Suprapubic skin (tissue), 4 donors: ENCODE results near the gene CD244. TPM values are rescaled to one million over a fixed set of nuclear protein-coding genes. Genes with fewer than 3 reads are reported as not detected.

Source experiments
- DNase-seq, 2 donors: peaks; one replicate each; pipeline ENCODE4 v3.0.0-alpha.2; 2019; ENCODE audit warnings: low spot score in 2 of 2
- H3K27ac ChIP-seq: fragments of 200-600 bp; sonication (generic); one replicate; pipeline ENCODE4 v1.5.1; 2019
- H3K27me3 ChIP-seq: fragments of 200-600 bp; sonication (generic); one replicate; pipeline ENCODE4 v1.5.1; 2019
- H3K36me3 ChIP-seq: fragments of 200-600 bp; sonication (generic); one replicate; pipeline ENCODE4 v1.5.1; 2019
- H3K4me1 ChIP-seq: fragments of 200-600 bp; sonication (generic); one replicate; pipeline ENCODE4 v1.5.1; 2019
- H3K4me3 ChIP-seq: fragments of 200-600 bp; sonication (generic); one replicate; pipeline ENCODE4 v1.5.1; 2019; ENCODE audit warnings: mild to moderate bottlenecking
- H3K9me3 ChIP-seq: fragments of 200-600 bp; sonication (generic); one replicate; pipeline ENCODE4 v1.5.1; 2019
- EP300 ChIP-seq: sonication (generic); formaldehyde crosslinking; IDR thresholded peaks from one replicate; pipeline ENCODE4 v1.6.1; 2017; ENCODE audit warnings: antibody characterized with exemption
- POLR2A ChIP-seq, 2 donors: fragments of 450-650 bp; IDR thresholded peaks; one replicate each; pipeline ENCODE4 v1.6.1; 2017; ENCODE audit warnings: antibody characterized with exemption in 2 of 2, mild to moderate bottlenecking in 2 of 2, moderate library complexity in 2 of 2
- POLR2AphosphoS5 ChIP-seq, 3 donors: sonication (generic); formaldehyde crosslinking; IDR thresholded peaks; one replicate each; pipeline ENCODE4 v1.6.1; 2017; ENCODE audit warnings: antibody characterized with exemption in 3 of 3
- WGBS: methylation state at CpG from one replicate; pipeline ENCODE4 v1.1.5; 2018; 5-methylcytosine and 5-hydroxymethylcytosine counted together
- total RNA-seq, 4 donors: library from RNA; depleted of rRNA; stranded (reverse); fragments of >200 nt; gene quantifications; one replicate each; pipeline ENCODE4 v1.1.0, GENCODE V29; 2016
- TF ChIP-seq, protein P1 (sequence below), 2 donors: fragments of 200-600 bp in 1 of 2; fragments of 450-650 bp in 1 of 2; sonication (generic) in 1 of 2; IDR thresholded peaks; one replicate each; pipeline ENCODE4 v1.5.1; 2016 to 2019; ENCODE audit warnings: antibody characterized with exemption in 2 of 2, mild to moderate bottlenecking in 1 of 2, moderate library complexity in 1 of 2

Gene CD244
- total RNA-seq, 4 donors from 2014 or later: 0.49 to 0.68 TPM; not detected in 2

DNA sequence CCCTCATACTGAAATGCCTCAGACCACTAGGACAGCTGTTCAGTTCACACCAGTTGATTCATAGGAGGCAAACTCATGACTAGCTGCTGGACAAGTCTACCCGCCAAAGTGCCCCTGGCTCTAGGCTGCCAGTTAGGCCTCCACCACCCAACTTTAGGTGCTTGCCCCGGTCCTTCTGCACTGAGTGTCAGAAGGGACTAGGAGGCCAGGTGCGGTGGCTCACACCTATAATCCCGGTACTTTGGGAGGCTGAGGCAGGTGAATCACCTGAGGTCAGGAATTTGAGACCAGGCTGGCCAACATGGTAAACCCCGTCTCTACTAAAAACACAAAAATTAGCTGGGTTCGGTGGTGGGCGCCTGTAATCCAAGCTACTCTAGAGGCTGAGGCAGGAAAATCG, 47.8 kb downstream of the CD244 start:
- no peak for DNase-seq
- 93% methylated on average over 8 of the region's 8 CpGs for WGBS
- H3K4me3 ChIP-seq: no peak overlapping the region
- no peaks in the 10 kb centered on the region for H3K36me3 ChIP-seq
- no peaks in the 10 kb centered on the region for H3K4me1 ChIP-seq
- TF ChIP-seq EP300: no peak
- no peak for TF ChIP-seq POLR2AphosphoS5 (IDR thresholded peaks at IDR 0.05)
- TF ChIP-seq, protein P1, sequence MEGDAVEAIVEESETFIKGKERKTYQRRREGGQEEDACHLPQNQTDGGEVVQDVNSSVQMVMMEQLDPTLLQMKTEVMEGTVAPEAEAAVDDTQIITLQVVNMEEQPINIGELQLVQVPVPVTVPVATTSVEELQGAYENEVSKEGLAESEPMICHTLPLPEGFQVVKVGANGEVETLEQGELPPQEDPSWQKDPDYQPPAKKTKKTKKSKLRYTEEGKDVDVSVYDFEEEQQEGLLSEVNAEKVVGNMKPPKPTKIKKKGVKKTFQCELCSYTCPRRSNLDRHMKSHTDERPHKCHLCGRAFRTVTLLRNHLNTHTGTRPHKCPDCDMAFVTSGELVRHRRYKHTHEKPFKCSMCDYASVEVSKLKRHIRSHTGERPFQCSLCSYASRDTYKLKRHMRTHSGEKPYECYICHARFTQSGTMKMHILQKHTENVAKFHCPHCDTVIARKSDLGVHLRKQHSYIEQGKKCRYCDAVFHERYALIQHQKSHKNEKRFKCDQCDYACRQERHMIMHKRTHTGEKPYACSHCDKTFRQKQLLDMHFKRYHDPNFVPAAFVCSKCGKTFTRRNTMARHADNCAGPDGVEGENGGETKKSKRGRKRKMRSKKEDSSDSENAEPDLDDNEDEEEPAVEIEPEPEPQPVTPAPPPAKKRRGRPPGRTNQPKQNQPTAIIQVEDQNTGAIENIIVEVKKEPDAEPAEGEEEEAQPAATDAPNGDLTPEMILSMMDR (IDR thresholded peaks at IDR 0.05): no peak
- TF ChIP-seq POLR2A (IDR thresholded peaks at IDR 0.05): no peak
- no peaks in the 10 kb centered on the region for H3K9me3 ChIP-seq
- no peak overlapping the region for H3K27ac ChIP-seq
- no peaks in the 10 kb centered on the region for H3K27me3 ChIP-seq

DNA sequence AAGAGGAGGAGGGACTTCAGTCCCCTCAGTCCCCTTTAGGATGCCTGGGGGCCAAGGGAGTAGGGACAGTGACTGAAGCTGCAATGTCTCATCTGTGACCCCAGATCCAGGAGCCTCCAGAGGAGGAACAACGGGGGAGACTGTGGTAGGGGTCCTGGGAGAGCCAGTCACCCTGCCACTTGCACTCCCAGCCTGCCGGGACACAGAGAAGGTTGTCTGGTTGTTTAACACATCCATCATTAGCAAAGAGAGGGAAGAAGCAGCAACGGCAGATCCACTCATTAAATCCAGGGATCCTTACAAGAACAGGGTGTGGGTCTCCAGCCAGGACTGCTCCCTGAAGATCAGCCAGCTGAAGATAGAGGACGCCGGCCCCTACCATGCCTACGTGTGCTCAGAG, 48.4 kb downstream of the CD244 start:
- no peaks in the 10 kb centered on the region for H3K27me3 ChIP-seq
- H3K4me1 ChIP-seq: no peaks in the 10 kb centered on the region
- no peak overlapping the region for H3K4me3 ChIP-seq
- H3K9me3 ChIP-seq: no peaks in the 10 kb centered on the region
- 90% methylated on average over 6 of the region's 6 CpGs for WGBS
- no peaks in the 10 kb centered on the region for H3K36me3 ChIP-seq
- H3K27ac ChIP-seq: no peak overlapping the region
- no peak for DNase-seq
- TF ChIP-seq EP300 (no peak), POLR2A (IDR thresholded peaks at IDR 0.05) (no peak), POLR2AphosphoS5 (IDR thresholded peaks at IDR 0.05) (no peak)
- TF ChIP-seq, protein P1 (IDR thresholded peaks at IDR 0.05): no peak

DNA sequence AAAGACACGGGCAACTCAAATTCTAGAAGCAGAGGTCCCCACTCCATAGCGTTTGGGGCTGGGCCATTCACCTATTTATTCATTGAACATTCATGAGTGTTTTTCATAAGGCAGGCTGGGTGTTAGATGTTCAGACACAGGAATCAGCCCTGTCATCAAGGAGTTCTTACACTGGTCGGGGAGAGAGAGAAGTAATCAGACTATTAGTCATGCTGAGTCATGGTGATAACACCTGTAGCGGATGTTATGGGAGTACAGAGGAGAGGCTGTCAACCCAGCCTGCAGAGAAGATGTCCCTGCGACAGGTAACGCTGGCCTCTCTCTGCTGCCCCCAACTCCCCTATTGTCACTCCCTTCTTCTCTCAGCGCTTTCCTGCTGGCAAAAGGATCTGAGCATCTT, 49.5 kb downstream of the CD244 start:
- H3K4me1 ChIP-seq: no peaks in the 10 kb centered on the region
- TF ChIP-seq EP300: no peak
- no peak for TF ChIP-seq POLR2A (IDR thresholded peaks at IDR 0.05)
- no peak for TF ChIP-seq POLR2AphosphoS5 (IDR thresholded peaks at IDR 0.05)
- TF ChIP-seq, protein P1 (IDR thresholded peaks at IDR 0.05): no peak
- no peak overlapping the region for H3K4me3 ChIP-seq
- H3K9me3 ChIP-seq: no peaks in the 10 kb centered on the region
- H3K27ac ChIP-seq: no peak overlapping the region
- 71% methylated on average over 7 of the region's 7 CpGs for WGBS
- no peak for DNase-seq
- no peaks in the 10 kb centered on the region for H3K36me3 ChIP-seq
- H3K27me3 ChIP-seq: no peaks in the 10 kb centered on the region

GRCh38 chr1:160811147-160811546, 51.5 kb downstream of the CD244 start:
- Histone ChIP-seq H3K36me3 (no peaks in the 10 kb centered on the region), H3K4me3 (no peak overlapping the region), H3K27ac (no peak overlapping the region), H3K27me3 (no peaks in the 10 kb centered on the region), H3K9me3 (peaks cover 14% of the 10 kb centered on the region), H3K4me1 (no peaks in the 10 kb centered on the region)
- DNase-seq: no peak
- 78% methylated on average over 2 of the region's 2 CpGs for WGBS
- TF ChIP-seq EP300: no peak
- TF ChIP-seq POLR2AphosphoS5 (IDR thresholded peaks at IDR 0.05): no peak
- TF ChIP-seq POLR2A (IDR thresholded peaks at IDR 0.05): no peak
- TF ChIP-seq, protein P1 (IDR thresholded peaks at IDR 0.05): no peak

DNA sequence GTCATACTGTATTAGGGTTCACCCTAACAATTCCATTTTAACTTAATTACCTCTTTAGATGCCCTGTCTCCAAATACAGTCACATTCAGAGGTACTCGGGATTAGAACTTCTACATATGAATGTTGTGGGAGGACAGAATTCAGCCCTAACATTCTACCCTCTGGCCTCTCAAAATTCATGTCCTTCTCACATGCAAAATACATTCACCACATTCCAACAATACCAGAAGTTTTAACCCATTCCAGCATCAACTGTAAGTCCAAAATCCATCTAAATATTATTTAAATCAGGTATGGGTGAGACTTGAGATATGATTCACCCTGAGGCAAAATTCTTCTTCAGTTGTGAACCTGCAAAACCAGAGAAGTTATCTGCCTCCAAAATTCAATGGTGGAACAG, 52.2 kb downstream of the CD244 start:
- TF ChIP-seq POLR2A (IDR thresholded peaks at IDR 0.05) (no peak), POLR2AphosphoS5 (IDR thresholded peaks at IDR 0.05) (no peak), EP300 (no peak)
- TF ChIP-seq, protein P1 (IDR thresholded peaks at IDR 0.05): no peak
- no peak for DNase-seq
- Histone ChIP-seq H3K4me3 (no peak overlapping the region), H3K27ac (no peak overlapping the region), H3K36me3 (no peaks in the 10 kb centered on the region), H3K4me1 (no peaks in the 10 kb centered on the region), H3K27me3 (no peaks in the 10 kb centered on the region), H3K9me3 (peaks cover 16% of the 10 kb centered on the region)
- WGBS: 32% methylated on average over 1 of the region's 1 CpG
